GM19324 (cell line): ENCODE results near the gene DCDC1.

Source experiments
- ATAC-seq: cut with Tn5 transposase; IDR thresholded peaks from one replicate; pipeline ENCODE4 v1.9.1; 2021; ENCODE audit warnings: mild to moderate bottlenecking, moderate library complexity; ENCODE audit not compliant: unreplicated experiment, low FRiP score

DCDC1 gene

DNA sequence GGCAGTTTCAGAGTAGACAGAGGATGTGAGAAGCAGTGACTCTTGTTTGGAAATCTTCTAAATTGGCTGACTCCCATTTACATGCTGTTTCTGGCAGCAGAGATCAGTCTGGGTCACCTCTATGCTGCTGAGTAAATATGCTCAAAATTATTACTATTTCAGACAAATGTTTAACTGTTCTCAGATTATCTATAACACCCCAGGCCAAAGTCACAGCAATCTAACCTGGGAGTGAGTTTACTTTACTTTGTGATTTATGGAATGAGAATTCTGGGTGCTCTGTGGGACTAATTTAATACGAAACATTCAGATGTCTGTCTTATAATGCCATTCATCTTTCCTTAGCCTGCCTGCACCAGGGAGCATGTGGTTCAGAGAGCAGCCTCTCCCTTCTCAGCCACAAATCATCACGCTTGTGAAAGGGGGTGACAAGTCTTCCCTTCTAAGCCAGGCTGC lies 500.9 kb downstream of the DCDC1 start:
- ATAC-seq, result no peak

DNA sequence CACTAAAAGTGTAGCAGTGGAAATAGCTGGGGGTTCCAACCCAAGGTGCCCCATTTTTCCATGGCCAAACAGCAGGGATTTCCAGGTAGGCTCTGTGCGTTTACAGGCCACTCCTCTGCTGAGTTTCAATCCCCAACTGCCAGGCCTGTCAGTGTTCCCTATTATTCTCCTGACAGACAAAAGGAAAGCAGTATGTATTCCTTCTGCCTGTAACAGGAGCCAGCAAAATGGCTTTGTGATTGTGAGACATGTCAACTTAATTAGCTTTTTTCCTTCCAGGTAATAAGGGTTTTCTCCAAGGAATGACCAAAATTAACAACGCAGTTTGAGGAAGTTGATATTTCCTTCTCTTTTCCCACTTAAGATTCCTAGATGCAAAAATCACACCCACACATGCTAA lies 506.3 kb downstream of the DCDC1 start:
- no peak for ATAC-seq

DNA sequence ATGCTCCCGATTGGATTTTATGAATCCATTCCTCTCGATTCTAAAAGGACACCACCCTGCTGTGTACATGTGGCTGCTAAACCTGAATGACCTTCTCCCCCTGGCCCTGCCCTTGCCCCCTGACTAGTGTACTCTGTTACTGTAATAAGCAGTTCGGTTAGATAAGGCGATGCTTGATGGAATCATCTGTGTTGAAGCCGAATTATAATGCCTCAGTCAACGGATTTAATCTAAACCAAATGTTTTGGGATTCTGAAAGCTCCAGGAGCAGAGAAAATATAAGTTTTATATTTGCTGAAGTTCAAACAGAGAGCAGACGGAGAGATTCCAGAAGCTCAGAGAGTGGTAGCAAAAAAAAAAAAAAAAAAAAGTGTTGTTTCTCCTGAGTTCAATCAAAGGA lies 508.0 kb downstream of the DCDC1 start:
- no peak for ATAC-seq

- ATAC-seq, result no peak
Observed at GRCh38 chr11:30861064-30861463, 508.5 kb downstream of the DCDC1 start.

GRCh38 chr11:30860146-30860545 lies 509.4 kb downstream of the DCDC1 start:
- no peak for ATAC-seq

GRCh38 chr11:30859669-30860068 lies 509.9 kb downstream of the DCDC1 start:
- ATAC-seq, result no peak

DNA sequence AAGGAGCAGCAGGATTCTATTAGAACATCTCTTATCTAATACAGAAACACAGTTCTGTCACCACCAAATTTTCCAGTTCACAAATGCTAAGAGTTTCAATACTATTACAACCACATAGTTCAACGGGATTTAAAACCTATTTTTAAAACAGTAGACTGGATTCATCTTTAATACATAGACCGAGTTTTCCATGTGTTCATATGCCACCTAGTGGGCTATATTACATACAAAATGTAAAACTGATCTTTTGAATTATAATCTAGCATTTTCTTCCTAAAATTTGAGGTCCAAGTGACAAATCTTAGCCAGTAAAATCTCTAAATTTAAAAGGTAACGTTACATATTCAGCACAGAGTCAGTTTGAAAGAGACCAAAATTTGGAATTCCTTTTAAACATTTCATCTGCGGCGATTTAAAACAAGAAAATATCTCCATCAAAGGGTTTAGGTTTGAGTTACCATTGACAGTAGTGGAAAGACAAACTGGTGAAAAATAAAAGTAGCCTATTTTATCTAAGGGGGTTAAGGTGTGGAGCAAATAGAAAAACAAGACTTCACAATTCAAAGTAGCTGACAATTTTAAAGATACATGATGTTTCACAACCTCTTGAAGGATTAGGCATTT lies 514.0 kb downstream of the DCDC1 start:
- ATAC-seq, result no peak

DNA sequence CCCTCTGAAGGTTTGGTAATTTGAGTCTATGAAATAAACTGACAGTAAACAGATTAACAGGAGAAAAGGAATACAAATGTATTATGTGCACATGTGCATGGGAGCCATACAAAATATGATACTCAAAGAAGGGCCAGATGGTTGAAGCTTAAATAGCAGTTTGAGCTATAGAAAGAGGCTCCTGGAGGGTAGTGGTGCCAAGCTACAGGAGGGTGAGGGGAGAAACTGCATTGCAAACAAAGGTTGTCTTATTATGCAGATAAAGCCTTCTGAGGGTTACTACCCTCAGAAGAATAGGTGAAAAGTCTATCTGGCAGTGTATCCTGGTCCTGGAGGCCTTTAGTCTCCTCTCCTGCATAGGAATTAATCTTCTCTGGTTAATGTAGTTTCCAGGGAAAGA lies 516.1 kb downstream of the DCDC1 start:
- ATAC-seq, result no peak

DNA sequence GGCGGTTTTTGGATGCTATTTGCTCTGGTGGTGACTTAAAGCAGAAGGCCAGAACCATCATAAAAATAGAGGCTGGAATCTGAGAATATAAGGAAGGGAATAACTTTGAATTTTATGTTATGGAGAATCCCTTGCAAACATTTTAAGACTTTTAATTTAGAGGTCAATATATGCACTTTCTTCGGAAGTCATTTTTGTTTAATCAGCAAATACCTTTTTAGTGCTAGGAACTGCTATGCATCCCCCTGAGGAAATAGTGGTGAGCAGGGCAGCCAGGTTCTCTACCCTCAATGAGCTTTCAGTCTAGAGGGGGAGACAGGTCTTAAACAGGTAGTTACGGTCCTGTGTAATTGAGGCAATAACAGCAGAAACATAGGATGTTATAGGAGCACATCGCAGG lies 516.9 kb downstream of the DCDC1 start:
- no peak for ATAC-seq

DNA sequence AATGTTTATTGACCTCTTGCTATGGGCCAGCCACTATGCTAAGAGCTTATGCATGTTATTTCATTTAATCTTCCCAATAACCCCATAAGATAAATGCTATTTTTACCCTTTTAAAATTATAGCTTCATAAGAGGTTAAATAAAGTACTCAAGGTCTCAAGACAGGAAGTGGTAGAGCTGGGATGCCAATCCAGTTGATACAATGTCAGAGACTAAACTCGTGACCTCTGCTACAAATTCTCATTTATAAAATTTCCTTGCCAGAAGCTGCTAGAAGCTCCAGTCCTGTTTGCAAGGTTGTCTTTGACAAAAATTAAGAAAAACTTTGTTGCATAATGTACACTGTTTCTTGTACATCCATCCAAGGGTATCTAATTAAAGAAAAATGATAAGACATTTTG lies 517.4 kb downstream of the DCDC1 start:
- ATAC-seq, result no peak

DNA sequence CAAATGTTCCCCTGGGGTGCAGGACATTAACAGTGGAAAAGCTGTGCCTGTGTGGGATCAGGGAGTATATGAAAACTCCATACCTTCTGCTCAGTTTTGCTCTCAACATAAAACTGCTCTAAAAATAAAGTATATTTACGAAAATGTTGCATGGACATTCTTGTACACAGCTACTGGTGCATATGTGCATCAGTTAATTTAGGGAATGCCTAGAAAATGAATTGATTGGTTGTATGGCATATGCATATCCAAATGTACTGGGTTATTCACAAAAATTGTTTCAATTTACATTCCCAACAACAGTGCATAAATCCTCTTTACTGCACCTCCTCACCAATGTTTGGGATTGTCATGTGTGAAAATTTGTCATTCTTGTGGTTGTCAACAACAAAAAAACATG lies 532.3 kb downstream of the DCDC1 start:
- ATAC-seq, result no peak

DNA sequence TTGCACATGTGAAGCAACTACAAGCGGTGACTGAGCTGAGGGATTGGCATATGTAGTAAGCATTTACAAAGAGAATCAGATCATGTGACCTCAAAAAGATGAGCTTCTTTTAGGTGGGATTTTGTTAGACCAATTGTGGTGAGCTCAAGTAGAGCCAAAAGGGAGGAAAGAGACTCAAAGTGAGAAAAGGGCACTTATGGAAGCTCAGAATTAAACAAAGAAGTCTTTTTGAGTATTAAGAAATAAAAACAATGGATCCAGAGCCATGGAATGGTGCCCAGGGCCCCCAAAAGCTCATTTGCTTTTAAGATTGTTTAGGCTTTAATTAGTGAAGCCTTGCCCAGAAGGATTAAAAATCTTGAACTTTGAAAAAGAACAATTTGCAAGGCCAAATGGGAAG lies 536.7 kb downstream of the DCDC1 start:
- no peak for ATAC-seq

GRCh38 chr11:30830681-30831080 lies 538.9 kb downstream of the DCDC1 start:
- ATAC-seq, result no peak

DNA sequence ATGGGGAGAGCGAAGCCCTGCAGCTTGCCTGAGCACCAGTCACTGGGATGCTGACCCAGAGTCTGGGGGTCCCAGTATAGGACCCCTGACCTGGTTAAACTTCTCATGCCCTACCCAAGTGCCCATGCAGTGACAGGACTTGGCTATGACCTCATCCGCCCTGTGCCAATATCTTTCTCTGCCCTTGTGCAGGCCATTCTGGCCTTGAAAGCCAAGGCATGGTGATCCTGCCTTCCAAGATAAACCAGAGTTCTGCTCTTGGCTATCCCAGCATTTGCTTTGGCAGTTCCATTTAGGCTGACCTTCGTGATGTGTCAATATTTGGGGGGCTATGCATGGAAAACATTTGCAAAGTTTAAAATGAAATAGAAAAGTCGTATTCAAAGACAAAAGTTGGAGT lies 542.6 kb downstream of the DCDC1 start:
- no peak for ATAC-seq

DNA sequence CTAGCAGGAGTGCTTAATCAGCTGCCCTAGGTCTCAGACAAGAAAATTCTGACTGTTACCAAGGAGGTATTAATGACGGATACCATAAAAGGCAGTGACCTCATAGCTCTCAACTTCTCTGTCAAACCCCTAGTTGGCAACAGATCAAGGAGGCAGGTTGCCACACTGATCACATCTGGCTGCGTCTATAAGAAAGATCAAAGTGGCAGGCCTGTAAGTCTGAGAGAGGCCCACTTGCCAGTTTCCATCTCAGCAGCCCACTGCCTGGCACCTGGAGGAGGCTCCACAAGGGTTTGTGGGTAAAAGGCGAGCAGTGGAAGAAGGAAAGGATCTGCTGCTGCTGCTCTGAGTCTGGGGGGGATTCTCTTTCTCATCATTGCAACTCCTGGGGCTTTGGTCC lies 543.8 kb downstream of the DCDC1 start:
- no peak for ATAC-seq

- no peak for ATAC-seq
Observed at GRCh38 chr11:30823119-30823518, 546.4 kb downstream of the DCDC1 start.

- no peak for ATAC-seq
Observed at GRCh38 chr11:30821438-30821965, 548.0 kb downstream of the DCDC1 start.

DNA sequence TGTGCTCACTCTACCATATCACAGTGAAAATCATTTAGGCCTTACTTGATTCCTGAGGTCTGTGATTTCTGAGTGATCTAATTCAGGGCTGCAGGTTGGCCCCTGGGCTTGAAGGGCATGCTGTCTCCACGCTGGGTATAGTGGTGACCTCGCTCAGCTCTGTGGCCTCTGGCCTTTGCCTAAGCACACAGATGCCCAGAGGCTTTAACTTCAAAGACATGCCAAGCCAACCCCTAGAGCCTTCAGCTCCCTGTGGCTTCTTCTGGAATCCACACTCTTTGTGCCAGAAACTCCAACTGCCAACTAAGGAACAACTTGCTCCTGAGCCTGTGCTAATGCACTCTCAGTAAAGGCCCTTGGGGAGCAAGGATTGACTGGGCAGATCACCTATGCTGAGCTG lies 550.8 kb downstream of the DCDC1 start:
- no peak for ATAC-seq

- ATAC-seq, result no peak
Observed at GRCh38 chr11:30816959-30817880, 552.3 kb downstream of the DCDC1 start.

GRCh38 chr11:30815619-30816018 lies 553.9 kb downstream of the DCDC1 start:
- ATAC-seq, result no peak

DNA sequence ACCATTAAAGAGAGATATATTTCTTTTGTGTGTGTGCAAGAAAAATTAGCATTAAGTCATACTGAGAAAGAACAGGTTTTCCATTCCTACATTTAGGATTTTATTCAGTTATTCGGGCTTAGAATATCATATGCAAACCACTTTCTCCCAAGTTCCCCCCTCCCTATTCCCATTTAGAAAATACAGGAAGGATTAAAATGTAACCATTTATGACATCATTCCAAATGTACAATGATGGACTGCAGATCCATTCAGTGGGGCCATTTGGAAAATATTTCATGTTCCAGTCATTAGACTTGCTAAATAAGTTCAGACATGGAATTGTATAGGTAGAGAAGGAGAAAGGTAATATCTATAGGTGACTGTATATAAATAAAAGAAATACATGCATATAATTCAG lies 554.8 kb downstream of the DCDC1 start:
- no peak for ATAC-seq
